ENCODE results near the gene KRT6B.

KRT6B gene

GRCh38 chr12:52477651-52478050 lies 25.7 kb upstream of the KRT6B start:
- H3K9me3 ChIP-seq (ENCODE audit: control insufficient read depth, insufficient read depth, low read depth, low read length): no peaks in the 10 kb centered on the region
- H3K4me1 ChIP-seq (ENCODE audit: control insufficient read depth, insufficient read depth, low read length): no peaks in the 10 kb centered on the region
- no peak overlapping the region for H3K4me3 ChIP-seq (ENCODE audit: low read depth, low read length)
- ChIA-PET POLR2A (no interaction called here), CTCF (interaction anchor here (1.0 kb wide), 1 partner anchor 81 kb away, joined by 3 read pairs; no protein-coding TSS in a partner anchor)
- H3K36me3 ChIP-seq (ENCODE audit: control insufficient read depth in 2 of 2, insufficient read depth in 1 of 2, low read length in 2 of 2): no peaks in the 10 kb centered on the region
- H3K27ac ChIP-seq (ENCODE audit: extremely low read depth, low read depth, low read length): no peak overlapping the region
- TF ChIP-seq ZNF701 (tag by site-specific recombination; IDR thresholded peaks at IDR 0.05): peak; percentile 92
- TF ChIP-seq ZNF645 (tag by site-specific recombination; IDR thresholded peaks at IDR 0.05): no peak

- Histone ChIP-seq H3K36me3 (ENCODE audit: control insufficient read depth in 2 of 2, insufficient read depth in 1 of 2, low read length in 2 of 2) (no peaks in the 10 kb centered on the region), H3K4me3 (ENCODE audit: low read depth, low read length) (no peak overlapping the region), H3K4me1 (ENCODE audit: control insufficient read depth, insufficient read depth, low read length) (no peaks in the 10 kb centered on the region), H3K27ac (ENCODE audit: extremely low read depth, low read depth, low read length) (no peak overlapping the region), H3K9me3 (ENCODE audit: control insufficient read depth, insufficient read depth, low read depth, low read length) (no peaks in the 10 kb centered on the region)
- ChIA-PET CTCF (no interaction called here), POLR2A (no interaction called here)
- TF ChIP-seq ZSCAN18 (tag by site-specific recombination; IDR thresholded peaks at IDR 0.05) (no peak), PRDM6 (tag by site-specific recombination; IDR thresholded peaks at IDR 0.05) (no peak), ZNF114 (tag by site-specific recombination; IDR thresholded peaks at IDR 0.05) (no peak), ZNF624 (tag by site-specific recombination; IDR thresholded peaks at IDR 0.05) (no peak), ZBTB48 (tag by site-specific recombination; IDR thresholded peaks at IDR 0.05) (no peak), ZNF692 (tag by site-specific recombination; IDR thresholded peaks at IDR 0.05) (no peak), ZNF335 (tag by site-specific recombination; conservative IDR thresholded peaks at IDR 0.05) (no peak), PRDM2 (tag by site-specific recombination; IDR thresholded peaks at IDR 0.05; ENCODE audit: borderline replicate concordance) (no peak), OVOL3 (tag by site-specific recombination; IDR thresholded peaks at IDR 0.05) (no peak), ZXDB (tag by site-specific recombination; IDR thresholded peaks at IDR 0.05) (no peak), ZBTB11 (tag by site-specific recombination; conservative IDR thresholded peaks at IDR 0.05; ENCODE audit: low read depth) (no peak), REST (tag by site-specific recombination; IDR thresholded peaks at IDR 0.05) (no peak), KLF8 (tag by site-specific recombination; IDR thresholded peaks at IDR 0.05) (no peak)
These were observed 22.3 kb upstream of the KRT6B start for GRCh38 chr12:52474212-52474611.

All from HEK293 (cell line).